Stimulated activated CD8-positive, alpha-beta memory T cell treated with anti-CD3 and anti-CD28 coated beads, Interleukin-12 subunit alpha, Interleukin-12 subunit beta, amount 100 ng/mL, for 24 hours (primary cell): ENCODE measurements around the gene ZBTB39.
"Not testable (repeated sequence)": the region's sequence is repeated elsewhere in the genome, so short reads cannot be mapped to it uniquely, and the experiment has no call there.

ENCODE experiments used
- DNase-seq: peaks from one replicate; pipeline ENCODE4 v3.0.0-alpha.2; 2020; ENCODE audit errors: extremely low read depth

The ZBTB39 gene

DNA sequence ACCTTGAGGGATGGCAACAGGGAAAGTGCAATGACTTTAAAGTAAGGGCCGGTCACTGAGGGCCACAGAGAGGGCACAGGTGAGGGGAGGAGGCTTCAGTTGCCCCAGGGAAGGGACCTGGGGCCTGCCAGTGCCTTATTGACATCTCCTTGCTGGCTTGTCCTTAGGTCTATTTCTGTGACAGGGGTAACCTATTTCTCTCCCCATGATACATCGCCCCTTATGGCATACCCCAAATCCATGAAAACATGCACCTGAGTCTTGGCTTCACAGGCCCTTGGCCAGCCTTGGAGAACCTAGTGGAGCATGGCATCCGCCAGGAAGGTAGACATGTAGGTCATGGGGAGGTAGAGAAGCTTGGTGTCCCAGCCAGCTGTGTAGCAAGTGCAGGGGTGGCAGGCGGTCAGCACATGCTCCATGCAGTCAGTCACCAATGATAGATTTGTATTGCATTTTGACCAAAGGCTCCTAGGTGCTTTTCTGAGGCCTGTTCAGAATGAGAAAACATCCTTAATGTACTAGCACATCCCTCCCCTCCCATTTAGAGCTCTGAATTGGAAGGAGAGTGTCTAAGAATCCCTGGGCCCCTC, 25.3 kb downstream of the ZBTB39 start:
- DNase-seq = no peak

DNA sequence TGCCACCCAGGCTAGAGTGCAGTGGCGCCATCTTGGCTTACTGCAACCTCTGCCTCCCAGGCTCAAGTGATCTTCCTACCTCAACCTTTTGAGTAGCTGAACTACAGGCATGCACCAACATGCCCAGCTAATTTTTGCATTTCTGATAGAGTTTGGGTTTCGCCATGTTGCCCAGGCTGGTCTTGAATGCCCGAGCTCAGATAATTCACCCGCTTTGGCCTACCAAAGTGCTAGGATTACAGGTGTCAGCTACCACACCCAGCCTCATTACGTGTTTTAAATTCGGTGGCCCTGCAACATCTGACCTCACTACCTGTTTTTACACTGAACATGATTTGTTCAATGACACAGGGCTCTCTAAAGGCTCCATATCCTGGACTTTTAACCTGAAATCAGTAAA, 26.1 kb downstream of the ZBTB39 start:
- no peak for DNase-seq

DNA sequence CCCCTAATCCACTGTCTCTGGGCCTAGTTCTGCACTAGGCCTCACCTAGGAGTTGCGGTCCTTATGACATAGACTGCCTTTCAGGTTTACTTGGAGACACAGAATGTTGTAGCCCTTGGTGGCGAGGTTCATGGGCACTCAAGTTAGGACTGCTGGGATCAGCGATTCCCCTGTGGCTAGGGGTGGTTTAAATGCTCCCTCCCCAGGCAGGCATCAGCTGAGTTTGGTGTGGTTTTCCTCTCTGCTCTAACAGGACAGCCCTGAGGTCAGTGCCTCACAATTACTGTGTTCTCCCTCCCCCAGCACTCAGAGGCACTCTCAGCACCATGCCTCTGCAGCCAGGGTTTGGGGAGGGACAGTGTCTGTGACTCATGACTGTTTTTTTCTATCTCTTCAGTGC, 26.7 kb downstream of the ZBTB39 start:
- no peak for DNase-seq

DNA sequence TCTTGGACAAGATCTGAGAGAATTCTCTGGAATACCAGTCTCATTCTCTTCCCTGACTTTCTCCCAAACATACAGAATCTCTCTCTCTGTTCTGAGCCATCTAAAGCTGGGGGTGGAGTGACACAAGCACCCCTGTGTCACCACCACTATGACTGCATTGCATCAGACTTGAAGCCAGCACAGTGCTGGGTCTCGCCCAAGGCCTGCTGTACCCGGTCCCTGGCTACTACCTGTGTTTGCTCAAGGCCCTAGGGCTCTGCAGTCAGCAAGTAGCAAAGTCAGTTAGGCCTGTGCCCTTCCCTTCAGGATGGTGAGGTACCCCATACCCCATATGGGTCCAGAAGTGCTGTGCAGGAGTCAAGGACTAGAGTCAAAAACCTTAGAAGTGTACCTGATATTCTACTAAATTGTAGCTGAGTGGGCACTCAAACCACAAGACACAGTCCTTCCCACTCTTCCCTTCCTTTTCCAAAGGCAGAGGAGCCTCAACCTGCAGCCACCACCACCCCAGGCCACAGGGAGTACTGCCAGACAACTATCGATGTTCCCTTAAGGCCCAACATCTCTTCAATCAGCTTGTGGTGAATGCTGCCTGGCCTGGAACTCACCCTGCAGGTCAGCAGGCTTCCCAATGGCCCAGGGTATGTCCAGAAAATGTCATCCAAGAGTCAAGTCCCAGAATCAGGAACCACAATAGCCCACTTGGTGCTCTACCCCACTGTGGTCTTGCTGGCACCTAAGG, 27.8 kb downstream of the ZBTB39 start:
- no peak for DNase-seq

GRCh38 chr12:56977361-56977760, 29.0 kb downstream of the ZBTB39 start:
- not testable (repeated sequence) for DNase-seq

DNA sequence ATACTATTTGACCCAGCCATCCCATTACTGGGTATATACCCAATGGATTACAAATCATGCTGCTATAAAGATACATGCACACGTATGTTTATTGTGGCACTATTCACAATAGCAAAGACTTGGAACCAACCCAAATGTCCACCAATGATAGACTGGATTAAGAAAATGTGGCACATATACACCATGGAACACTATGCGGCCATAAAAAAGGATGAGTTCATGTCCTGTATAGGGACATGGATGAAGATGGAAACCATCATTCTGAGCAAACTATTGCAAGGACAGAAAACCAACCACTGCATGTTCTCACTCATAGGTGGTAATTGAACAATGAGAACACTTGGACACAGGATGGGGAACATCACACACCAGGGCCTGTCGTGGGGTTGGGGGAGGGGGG, 32.1 kb downstream of the ZBTB39 start:
- DNase-seq = not testable (repeated sequence)

DNA sequence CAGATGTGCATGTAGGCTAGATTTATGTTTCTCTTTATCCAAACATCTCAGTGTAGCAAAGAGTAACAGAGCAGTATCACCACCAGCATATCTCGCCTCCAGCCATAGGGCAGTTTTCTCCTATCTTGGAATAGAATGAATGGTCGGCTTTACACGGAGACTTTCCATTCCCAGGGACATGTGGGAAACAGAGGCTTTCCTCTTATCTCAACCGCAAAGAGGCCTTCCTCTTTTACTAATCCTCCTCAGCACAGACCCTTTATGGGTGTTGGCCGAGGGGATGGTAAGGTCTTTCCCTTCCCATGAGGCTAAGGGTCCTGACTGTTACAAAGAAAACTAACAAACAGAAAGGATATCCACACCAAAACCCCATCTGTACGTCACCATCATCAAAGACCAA, 37.4 kb downstream of the ZBTB39 start:
- DNase-seq = not testable (repeated sequence)

DNA sequence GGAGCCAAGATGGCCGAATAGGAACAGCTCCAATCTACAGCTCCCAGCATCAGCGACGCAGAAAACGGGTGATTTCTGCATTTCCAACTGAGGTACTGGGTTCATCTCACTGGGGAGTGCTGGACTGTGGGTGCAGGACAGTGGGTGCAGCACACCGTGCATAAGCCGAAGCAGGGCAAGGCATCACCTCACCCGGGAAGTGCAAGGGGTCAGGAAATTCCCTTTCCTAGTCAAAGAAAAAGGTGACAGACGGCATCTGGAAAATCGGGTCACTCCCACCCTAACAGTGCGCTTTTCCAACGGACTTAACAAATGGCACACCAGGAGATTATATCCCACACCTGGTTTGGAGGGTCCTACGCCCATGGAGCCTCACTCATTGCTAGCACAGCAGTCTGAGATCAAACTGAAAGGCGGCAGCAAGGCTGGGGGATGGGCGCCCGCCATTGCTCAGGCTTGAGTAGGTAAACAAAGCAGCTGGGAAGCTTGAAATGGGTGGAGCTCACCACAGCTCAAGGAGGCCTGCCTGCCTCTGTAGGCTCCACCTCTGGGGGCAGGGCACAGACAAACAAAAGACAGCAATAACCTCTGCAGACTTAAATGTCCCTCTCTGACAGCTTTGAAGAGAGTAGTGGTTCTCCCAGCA, 40.2 kb downstream of the ZBTB39 start:
- DNase-seq = not testable (repeated sequence)

DNA sequence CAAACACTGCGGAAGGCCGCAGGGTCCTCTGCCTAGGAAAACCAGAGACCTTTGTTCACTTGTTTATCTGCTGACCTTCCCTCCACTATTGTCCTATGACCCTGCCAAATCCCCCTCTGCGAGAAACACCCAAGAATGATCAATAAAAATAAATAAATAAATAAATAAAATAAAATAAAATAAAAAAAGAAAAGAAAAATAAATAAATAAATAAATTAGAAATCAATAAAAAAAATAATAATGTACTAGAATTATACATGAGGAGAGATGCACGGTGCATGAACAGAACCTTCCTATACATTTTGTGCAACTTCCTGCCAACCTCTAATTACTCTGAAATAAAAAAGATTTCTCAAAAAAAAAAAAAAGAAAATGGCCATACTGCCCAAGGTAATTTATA, 41.2 kb downstream of the ZBTB39 start:
- not testable (repeated sequence) for DNase-seq

DNA sequence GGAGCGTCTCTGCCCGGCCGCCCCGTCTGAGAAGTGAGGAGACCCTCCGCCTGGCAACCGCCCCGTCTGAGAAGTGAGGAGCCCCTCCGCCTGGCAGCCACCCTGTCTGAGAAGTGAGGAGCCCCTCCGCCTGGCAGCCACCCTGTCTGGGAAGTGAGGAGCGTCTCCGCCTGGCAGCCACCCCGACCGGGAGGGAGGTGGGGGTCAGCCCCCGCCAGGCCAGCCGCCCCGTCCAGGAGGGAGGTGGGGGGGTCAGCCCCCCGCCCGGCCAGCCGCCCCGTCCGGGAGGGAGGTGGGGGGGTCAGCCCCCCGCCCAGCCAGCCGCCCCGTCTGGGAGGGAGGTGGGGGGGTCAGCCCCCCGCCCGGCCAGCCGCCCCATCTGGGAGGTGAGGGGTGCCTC, 42.8 kb downstream of the ZBTB39 start:
- not testable (repeated sequence) for DNase-seq

DNA sequence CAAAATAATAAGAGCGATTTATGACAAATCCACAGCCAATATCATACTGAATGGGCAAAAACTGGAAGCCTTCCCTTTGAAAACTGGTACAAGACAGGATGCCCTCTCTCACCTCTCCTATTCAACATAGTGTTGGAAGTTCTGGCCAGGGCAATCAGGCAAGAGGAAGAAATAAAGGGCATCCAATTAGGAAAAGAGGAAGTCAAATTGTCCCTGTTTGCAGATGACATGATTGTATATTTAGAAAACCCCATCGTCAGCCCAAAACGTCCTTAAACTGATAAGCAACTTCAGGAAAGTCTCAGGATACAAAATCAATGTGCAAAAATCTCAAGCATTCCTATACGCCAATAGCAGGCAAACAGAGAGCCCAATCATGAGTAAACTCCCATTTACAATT, 44.1 kb downstream of the ZBTB39 start:
- DNase-seq = not testable (repeated sequence)

GRCh38 chr12:56958422-56958821, 47.9 kb downstream of the ZBTB39 start:
- DNase-seq = no peak

GRCh38 chr12:56957229-56958052, 48.9 kb downstream of the ZBTB39 start, which contains the start of gene RDH16:
TSS of gene RDH16 (minus strand) at chr12:56957608. CDS start at chr12:56957462, 146 bp downstream.
- DNase-seq = no peak

- DNase-seq = no peak
Measured at GRCh38 chr12:56955631-56956256, 50.6 kb downstream of the ZBTB39 start.

- DNase-seq = no peak
Measured at GRCh38 chr12:56954958-56955355, 51.4 kb downstream of the ZBTB39 start.

DNA sequence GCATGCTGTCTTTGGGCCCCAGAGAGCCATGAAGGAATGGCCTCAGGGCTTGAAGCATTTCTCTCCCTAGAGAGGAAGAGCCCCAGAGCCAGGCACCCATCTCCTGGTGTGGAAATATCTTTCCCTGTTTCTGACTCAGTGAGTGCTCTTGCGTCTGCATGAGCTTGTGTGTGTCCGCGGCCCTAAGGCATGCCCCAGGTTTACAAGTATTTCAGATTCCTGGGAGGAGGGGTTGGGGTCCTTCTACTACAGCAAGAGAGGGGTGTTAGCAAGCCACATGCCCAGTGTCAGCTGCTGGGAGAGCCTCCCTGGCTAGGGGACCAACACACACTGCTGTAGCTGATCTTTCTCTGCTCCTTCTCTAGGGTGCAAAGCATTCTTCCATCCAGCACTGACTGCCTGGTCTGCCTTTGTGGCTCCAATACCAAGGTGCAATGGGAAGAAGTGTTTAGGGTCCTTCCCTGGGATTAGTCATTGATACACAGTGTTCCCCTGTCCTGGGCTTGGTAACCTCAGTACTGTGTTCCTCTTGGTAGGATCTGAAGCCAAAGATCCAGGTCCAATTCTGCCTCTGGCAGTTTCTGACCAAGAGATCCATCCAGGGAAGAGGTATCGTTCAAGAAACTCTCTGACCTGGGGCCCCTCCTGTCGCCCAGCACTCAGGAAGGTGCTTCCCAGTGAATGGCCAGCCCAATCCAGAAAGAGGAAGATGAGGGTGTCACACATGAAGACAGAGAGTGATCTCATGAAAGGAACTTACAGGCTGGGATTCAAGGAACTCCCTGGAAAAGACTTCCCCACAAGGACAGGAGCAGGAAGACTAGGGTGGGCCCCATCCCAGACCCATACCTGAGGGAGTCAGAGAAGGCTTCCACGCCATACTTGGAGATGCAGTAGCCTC, 52.0 kb downstream of the ZBTB39 start:
- no peak for DNase-seq

DNA sequence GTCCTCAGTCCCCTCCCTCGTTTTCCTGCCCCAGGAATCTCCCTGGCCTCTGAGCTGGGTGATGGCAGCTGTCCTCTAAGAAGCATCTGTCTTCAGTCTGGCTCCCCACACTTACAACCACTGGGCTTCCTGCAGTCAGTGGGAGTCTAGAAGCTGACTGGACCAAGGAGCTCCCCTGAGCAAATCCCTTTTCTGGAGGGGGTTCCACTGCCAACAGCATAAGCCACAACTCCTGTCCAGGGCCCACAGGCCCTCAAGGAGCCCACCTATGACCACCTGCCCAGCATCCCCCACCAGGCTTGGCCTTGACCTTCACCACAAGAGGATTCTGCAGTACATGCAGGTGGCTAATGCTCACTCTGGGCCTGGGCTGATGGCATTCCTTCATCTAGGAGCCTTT, 53.0 kb downstream of the ZBTB39 start:
- no peak for DNase-seq

DNA sequence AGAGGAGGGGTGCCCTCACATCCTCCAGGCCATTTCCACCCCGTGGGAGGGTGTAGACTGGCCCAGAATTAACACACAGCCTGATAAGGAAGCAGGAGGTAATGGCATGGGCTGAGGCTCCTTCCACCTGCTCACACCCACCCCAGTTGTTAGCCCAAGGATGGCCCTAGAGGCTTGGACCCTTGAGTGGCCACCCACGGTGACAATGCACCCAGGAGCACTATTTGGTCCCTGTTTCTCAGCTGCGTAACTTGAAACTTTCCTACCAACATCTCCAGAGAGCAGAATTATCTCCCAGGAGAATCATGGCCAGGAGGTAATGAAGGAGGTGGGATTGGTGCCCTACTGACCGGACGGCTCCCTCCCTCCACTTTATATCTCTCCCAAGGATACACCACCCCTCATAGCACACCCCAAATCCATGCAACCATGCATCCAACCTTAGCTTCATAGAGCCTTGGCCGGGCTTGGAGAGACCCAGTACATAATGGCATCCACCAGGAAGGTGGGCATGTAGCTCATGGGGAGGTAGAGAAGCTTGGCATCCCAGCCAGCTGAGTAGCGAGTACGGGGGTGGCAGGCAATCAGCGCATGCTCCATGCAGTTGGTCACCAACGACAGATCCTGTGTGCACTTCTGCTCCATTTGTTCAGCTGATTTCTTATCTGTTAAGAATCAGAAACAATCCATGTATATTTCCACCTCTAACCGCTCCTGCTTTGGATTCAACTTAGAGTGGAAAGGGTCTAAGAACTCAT, 54.6 kb downstream of the ZBTB39 start:
- no peak for DNase-seq

- DNase-seq = no peak
Measured at GRCh38 chr12:56948881-56949280, 57.5 kb downstream of the ZBTB39 start.
